H1 (cell line): ENCODE results near the gene MIA2. TPM values are rescaled to one million over a fixed set of nuclear protein-coding genes. Genes with fewer than 3 reads are reported as not detected.

Experiments used
- CEBPB ChIP-seq: IDR thresholded peaks from 2 replicates; pipeline ENCODE4 v1.6.1; 2012; ENCODE audit warnings: low read depth, low read length
- CHD2 ChIP-seq: IDR thresholded peaks from 2 replicates; pipeline ENCODE4 v1.6.1; 2012; ENCODE audit warnings: low read length, improper control_type of control experiment
- CREB1 ChIP-seq: IDR thresholded peaks from 2 replicates; pipeline ENCODE4 v1.6.1; 2012; ENCODE audit warnings: inconsistent platforms
- POU5F1 ChIP-seq: IDR thresholded peaks from 2 replicates; pipeline ENCODE4 v1.6.1; 2011; ENCODE audit warnings: low read depth, mild to moderate bottlenecking, low read length, moderate library complexity
- RNF2 ChIP-seq: fragments of 200-900, 300-1000 bp; sonication (generic); IDR thresholded peaks from 2 replicates; pipeline ENCODE4 v1.7.1; 2016; ENCODE audit warnings: borderline replicate concordance, low read depth, mild to moderate bottlenecking, antibody characterized with exemption, low read length; ENCODE audit not compliant: poor library complexity, severe bottlenecking; ENCODE audit errors: missing control alignments
- TCF12 ChIP-seq: IDR thresholded peaks from 2 replicates; pipeline ENCODE4 v1.6.1; 2011; ENCODE audit warnings: low read depth, mild to moderate bottlenecking, low read length
- polyA plus RNA-seq, 7 experiments: library from polyadenylated mRNA; depleted of rRNA in 3 of 7; stranded (reverse) in 5 of 7; unstranded in 2 of 7; fragments of >200 nt in 5 of 7; fragments of 200-250 nt in 2 of 7; gene quantifications; 1 replicate in 5 of 7; 2 replicates in 1 of 7; 4 replicates in 1 of 7; pipeline versions ENCODE4 v1.2.1 to v1.2.3, GENCODE V29; 2011 to 2013; ENCODE audit warnings: missing spikeins in 2 of 7, mixed read lengths in 2 of 7
- total RNA-seq: library from RNA; stranded (reverse); fragmentation: NEBNext Ultra II Directional; extraction: Animal tissue kit (Norgen Biotek cat#: 25700); gene quantifications from 2 replicates; pipeline ENCODE4 v1.2.1, GENCODE V29; 2021

MIA2 gene
- total and polyA plus RNA-seq, 2 of the 8 experiments (the other 6 are each of a cell fraction or from before 2014, with no cell fraction given), result 10.1 to 15.0 TPM

DNA sequence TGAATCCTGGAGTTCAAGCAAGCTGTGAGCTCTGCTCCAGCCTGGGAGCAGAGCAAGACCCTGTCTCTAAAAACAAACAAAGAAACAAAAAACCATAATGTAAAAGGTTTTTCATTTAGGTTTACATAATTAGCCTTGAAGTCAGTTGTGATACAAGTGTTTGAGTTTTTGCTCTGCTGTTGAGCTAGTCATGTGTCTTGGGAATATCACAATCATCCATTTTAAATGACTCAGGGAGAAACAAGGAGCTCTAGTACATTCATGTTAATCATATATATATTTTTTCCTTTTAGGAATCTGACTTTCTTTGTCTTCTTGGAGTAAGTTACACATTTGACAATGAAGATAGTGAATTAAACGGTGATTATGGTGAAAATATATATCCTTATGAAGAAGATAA, 12.9 kb downstream of the MIA2 start (continued):
- no peak for TF ChIP-seq RNF2
- TF ChIP-seq CHD2, result no peak
- TF ChIP-seq TCF12, result no peak
- no peak for TF ChIP-seq CEBPB
- no peak for TF ChIP-seq CREB1
- TF ChIP-seq POU5F1, result no peak
